Femur (tissue), 1 donor: ENCODE data around the gene PKNOX2.
A peak's percentile ranks its signal among the peaks of the same experiment; 100 is the strongest.

ENCODE experiments used
- DNase-seq: peaks from one replicate; pipeline ENCODE4 v3.0.0-alpha.2; 2017

Gene PKNOX2

DNA sequence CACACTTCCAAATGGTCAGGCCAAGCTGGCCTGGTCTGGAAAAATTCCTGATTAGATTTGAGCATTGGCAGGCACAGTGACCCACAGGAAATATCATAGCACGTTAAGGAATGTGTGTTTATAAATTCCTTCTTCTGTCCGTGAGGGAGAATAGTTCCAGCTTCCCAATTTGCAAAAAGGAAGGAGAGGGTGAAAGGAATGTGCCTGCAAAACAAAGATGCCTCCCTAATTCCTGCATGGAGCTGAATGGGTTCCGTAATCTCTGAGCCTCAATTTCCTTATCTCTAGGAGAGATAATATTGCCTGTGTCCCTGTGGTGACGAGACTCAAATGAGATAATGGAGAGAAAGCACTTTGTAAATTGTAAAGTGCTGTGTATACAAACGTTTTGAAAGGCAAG, 226.4 kb downstream of the PKNOX2 start:
- DNase-seq, result no peak

- DNase-seq, result no peak
Observed at GRCh38 chr11:125393331-125393730, 228.8 kb downstream of the PKNOX2 start.

- no peak for DNase-seq
Observed at GRCh38 chr11:125394296-125394695, 229.7 kb downstream of the PKNOX2 start.

- DNase-seq, result no peak
Observed at GRCh38 chr11:125397421-125397820, 232.9 kb downstream of the PKNOX2 start.

DNA sequence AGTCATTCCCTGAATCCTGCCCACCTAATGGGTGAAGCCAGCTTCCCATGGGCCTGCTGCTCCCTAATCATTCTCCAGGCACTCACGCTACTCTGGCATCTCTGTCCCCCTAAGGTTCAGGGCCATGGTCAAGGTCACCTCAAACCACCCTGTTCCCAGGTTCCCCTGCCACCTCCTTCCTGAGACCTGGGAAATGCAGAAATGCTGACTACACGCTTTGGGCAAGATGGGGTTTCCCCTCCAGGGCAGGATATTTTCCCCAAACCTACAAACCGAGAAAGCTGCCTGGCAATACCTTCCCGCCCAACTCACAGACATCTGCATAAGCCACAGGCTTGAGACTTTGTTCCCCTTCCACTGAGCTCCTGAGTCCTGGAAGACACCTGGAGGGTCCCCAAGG, 233.9 kb downstream of the PKNOX2 start:
- DNase-seq, result no peak

GRCh38 chr11:125398994-125399640, 234.6 kb downstream of the PKNOX2 start:
- no peak for DNase-seq

DNA sequence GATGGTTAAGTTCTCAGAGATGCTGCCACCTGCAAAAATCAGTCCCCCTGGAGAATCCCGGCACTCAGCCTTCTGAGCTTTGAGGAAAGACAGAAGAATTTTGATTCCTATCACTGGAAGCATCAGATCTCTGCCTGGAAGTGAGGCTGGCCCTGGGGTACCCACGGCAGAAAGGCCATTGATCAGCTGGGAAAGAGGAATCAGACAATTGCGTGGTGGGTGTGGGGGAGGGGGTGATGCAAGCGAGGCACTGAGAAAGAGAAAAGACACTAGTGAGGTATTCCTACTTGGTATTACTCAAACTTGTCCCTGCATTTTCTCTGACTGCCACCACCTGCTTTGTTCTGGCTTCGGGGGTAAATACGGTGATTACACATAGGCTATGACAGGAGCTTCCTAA, 235.4 kb downstream of the PKNOX2 start:
- no peak for DNase-seq

- no peak for DNase-seq
Observed at GRCh38 chr11:125401235-125401634, 236.7 kb downstream of the PKNOX2 start.

DNA sequence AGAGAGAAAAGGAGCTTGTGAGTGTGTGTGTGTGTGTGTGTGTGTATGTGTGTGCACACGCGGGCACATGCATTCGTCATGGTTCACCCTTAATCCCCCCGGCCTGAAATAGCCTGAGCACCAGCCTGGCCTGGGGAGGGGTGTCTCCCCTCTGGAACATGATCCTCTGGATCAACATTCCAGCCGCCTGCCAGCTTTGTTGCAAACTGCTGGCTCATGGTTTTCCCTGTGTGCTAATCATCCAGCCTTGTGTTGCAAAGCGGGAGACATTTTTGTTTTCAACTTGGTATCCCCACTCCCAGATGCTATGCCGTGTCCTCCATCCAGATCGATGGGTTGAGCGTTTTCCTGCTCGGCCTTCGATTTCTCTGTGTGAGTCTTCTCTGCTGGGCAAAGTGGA, 237.2 kb downstream of the PKNOX2 start:
- DNase-seq, result peak; percentile 82

GRCh38 chr11:125402435-125402834, 237.9 kb downstream of the PKNOX2 start:
- DNase-seq, result no peak

DNA sequence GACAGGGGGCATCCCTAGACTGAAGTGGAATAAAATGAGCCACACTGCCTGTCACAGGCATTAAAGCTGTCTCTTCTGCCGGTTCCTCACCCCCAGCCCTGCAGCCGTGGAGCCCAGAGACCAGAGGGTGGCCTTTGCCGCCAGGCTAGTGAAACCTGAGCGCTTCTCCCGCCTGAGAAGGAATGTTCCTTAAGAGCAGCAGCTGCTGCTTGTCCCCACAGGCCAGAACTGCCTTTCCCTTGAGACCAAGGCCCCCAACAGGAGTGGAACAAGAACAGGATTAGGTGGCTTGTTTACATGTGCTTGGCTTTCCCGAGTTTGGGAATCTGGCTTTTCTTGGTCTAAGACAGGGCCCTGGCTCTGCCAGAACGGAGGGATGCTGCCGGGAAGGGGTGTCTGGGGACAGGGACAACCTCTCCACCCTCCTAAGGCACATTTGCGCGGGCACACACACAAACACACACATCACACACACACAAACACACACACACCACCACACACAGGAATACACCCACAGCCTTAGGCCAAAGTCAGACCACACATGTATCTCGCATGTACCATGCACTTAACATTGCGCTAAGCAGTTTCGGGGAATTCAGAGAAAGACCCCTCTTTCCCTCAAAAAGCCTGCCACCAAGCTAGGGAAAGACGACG, 239.7 kb downstream of the PKNOX2 start:
- peak; percentile 65 for DNase-seq

GRCh38 chr11:125404811-125405790, 240.6 kb downstream of the PKNOX2 start:
- peak; percentile 88 for DNase-seq

DNA sequence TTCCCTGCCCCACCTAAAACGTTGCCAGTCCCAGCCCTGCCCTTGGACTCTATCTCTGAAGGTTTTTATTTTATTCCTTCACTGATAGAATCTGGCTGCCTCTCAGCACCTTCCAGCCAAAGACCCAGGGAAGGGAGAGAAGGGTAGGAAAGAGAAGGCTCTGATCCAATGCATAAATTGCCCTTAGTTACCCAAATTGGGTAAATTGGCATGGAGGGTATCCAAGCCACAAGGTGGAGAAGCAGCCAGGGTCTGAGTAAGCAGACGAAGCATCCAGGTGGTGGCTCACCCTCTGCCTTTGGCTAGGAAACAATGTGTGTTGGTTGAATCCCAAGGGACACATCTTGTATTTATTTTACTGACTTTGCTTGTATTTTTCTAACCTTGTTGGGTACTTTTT, 242.5 kb downstream of the PKNOX2 start:
- DNase-seq, result no peak

DNA sequence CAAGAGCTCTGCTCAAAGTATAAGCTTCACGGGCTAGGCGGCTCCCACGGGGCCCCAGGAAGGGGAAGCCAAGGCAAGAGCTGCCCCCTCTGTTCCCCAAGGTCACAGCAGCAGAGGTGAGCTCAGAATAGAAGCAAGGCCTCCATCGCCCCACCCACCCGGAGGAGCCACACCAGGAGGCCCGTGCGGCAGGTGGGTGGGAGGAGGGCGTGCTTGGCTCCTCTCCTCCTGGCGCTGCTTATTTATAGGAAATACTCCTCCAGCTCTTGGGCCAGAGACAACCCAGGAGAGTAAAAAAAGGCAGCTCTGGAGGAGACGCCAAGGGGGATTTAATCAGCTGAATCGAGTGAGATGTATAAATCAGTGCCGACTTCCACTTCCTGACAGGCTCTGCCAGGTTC, 243.8 kb downstream of the PKNOX2 start:
- peak; percentile 43 for DNase-seq

- no peak for DNase-seq
Observed at GRCh38 chr11:125410091-125410490, 245.5 kb downstream of the PKNOX2 start.

GRCh38 chr11:125412177-125412496, 247.6 kb downstream of the PKNOX2 start:
- DNase-seq, result no peak

- DNase-seq, result no peak
Observed at GRCh38 chr11:125412509-125412908, 248.0 kb downstream of the PKNOX2 start.

GRCh38 chr11:125413226-125413625, 248.7 kb downstream of the PKNOX2 start:
- DNase-seq, result peak; percentile 6

DNA sequence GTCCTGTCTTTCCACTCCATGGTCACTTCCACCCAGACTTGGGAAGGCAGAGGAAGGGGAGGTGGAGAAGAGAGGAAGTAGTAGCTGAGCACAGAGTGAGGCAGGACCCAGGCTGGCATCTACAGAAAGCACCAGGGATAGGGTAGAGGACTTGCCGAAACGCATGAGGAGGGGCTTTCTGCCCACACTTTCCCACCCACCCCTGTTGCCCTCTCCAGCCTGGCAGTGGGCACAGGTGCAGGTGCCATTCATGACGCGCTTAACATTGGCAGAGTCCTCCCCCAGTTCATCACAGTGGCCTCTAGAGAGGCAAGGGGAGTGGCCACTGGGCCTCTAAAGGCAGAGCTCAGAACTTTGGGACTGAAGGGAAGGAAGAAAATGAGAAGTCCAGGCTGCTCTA, 249.6 kb downstream of the PKNOX2 start:
- DNase-seq, result no peak

- DNase-seq, result no peak
Observed at GRCh38 chr11:125416981-125417935, 252.7 kb downstream of the PKNOX2 start.

GRCh38 chr11:125418396-125418795, 253.8 kb downstream of the PKNOX2 start:
- DNase-seq, result no peak

- DNase-seq, result no peak
Observed at GRCh38 chr11:125422681-125423080, 258.1 kb downstream of the PKNOX2 start.
